GM21529 (cell line): ENCODE results near the gene CIB4.
"Not testable (repeated sequence)": the region's sequence is repeated elsewhere in the genome, so short reads cannot be mapped to it uniquely, and the experiment has no call there.

Experiments
- ATAC-seq: cut with Tn5 transposase; IDR thresholded peaks from one replicate; pipeline ENCODE4 v1.9.1; 2021; ENCODE audit not compliant: unreplicated experiment

CIB4 gene

DNA sequence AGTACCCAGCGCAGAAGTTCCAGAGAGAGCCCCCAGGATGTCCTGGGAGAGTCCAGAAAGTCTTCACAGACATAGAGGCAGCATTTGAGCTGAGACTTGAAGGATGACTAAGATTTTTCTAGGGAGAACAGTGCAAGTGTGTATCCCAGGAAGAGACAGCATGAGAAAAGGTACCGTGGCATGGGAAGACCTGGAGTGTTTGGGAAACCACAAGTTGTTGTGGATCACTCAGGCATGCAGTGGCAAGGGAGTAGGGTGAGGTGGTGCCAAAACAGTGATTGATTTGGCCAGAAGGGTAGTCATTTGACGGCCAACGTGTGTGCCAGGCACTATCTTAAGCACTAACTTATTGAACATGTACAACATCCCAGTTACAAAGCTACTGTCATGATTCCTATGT lies 26.9 kb upstream of the CIB4 start:
- ATAC-seq = no peak

DNA sequence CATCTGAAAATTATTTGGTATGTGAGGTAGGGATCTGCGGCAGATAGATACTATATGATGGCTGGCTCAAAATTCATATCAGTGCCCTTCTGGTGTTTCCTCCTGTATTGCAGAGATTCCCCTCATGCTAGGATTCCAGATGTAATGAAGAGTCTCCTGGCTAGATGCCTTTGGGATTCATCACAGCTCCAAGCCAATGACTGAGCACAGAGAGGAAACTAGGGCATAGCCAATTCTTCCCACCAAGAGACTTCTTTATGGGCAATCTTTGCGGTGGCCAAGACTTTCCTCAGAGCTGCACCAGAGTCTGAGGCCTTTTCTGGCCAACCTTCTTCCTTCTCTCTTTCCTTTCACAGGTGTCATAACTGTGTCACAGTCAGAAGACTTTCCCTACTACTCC lies 25.5 kb upstream of the CIB4 start:
- ATAC-seq = no peak

DNA sequence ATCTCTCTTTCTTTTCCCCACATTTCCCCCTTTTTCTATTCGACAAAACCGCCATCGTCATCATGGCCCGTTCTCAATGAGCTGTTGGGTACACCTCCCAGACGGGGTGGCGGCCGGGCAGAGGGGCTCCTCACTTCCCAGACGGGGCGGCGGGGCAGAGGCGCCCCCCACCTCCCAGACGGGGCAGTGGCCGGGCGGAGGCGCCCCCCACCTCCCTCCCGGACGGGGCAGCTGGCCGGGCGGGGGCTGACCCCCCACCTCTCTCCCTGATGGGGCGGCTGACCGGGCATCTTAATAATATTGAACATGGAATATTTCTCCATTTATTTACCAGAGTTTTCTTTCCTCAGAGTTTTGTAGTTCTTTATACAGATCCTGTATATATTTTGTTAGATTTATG lies 24.1 kb upstream of the CIB4 start:
- not testable (repeated sequence) for ATAC-seq

DNA sequence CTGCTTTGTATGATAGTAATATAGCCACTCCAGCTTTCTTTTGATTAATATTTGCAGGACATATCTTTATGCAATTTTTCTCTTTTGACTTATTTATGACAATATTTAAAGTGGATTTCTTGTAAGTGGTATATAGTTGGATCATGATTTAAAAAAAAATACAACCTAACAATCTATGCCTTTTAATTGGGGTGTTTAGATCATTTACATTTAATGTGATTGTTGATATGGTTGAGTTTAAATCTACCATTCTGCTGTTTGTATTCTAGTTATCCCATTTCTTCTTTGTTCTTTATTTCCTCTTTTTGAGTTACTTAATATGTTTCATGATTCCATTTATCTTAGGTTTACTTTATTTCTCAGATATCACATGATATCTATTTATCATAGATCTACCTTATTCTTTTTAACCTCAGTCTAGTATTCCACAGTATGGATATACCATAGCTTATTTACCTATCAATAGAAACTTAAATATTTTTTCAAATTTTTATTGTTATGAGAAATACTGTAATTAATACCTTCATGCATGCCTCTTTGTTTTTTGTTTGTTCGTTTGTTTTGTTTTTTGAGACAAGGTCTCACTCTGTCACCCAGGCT lies 19.3 kb upstream of the CIB4 start:
- no peak for ATAC-seq

DNA sequence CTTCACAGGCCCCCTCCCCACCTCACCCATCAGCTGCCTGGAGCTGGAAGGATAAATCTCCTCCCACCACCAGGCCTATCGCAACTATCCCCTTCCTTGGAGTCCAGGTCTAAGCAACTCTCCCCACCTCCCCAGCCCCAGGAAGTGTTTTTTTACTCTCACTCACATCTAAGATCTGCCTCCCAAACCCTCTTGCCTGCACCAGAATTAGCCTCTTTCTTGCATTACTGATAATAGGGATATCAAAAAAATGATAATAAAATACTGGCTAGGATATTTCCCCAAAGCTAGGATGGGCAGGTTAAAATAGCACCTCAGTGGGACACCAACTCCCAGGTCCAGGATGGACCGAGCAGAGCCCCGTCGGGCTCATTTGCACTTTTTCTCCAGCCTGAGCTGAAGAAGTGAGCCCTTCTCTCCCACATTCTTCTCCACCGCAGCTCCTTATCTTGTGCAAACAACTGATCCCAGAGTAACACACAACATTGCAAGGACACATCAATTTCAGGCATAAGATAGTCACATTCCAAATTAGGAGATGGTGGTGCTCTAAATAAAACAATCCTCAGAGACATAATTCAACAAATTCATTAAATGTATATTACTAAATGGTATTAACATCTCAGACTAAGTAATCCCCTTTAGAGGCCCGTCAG lies 17.7 kb upstream of the CIB4 start:
- no peak for ATAC-seq

DNA sequence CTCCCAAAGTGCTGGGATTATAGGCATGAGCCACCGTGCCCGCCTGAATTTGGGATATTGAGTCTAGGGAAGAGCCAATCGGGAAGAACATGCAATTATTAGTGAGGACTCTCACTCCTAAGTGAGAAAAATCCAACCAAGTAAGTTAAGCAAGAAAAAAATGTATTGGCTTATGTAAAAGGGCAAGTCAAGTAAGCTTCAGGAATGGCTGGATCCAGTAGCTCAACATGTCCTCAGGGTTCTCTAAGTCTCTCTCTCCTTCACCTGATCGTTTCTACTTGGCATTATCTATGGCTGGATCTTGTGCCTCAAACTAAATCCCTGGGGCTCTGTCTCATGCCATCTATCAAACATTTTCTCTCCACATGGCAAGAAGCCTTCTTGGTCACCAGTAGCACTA lies 16.1 kb upstream of the CIB4 start:
- ATAC-seq = no peak

DNA sequence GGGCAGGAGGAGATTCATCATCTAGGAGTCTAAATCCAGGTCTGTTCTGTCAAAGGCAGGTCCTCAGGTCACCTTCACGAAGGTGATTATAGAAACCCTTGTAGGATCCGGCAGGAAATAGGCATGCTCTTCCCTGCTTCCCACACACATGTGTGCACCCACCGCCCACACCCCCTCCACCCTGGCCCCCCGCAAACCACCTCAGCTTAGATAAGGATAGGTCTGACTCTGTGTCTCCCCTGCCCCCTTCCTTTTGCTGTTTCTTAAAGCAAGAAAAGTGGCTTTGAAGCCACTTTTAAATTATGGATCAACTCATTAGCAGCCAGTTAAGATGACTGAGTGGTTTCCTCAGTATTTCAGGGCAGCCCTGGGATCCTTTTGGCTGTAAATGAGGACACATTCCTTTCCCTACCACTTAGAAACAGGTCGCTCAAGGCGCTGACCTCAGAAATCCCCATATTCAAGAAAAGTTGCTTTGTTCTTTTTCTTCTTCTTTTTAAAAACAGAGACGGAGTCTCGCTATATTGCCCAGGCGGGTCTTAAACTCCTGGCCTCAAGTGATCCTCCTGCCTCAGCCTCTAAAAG lies 14.5 kb upstream of the CIB4 start:
- ATAC-seq = no peak

DNA sequence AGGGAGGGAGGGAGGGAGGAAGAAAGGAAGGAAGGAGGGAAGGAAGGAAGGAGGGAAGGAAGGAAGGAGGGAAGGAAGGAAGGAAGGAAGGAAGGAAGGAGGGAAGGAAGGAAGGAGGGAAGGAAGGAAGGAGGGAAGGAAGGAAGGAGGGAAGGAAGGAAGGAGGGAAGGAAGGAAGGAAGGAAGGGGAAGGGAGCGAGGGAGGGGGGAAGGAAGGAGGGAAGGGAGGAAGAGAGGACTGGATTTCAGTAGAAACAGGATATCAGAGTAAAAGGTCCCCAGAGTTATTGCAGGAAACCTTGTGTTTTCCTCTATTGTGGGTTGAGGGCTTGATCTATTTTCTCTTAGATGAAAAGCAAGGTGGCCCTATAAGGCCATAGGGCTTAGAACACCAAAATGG lies 14.0 kb upstream of the CIB4 start:
- ATAC-seq = not testable (repeated sequence)

DNA sequence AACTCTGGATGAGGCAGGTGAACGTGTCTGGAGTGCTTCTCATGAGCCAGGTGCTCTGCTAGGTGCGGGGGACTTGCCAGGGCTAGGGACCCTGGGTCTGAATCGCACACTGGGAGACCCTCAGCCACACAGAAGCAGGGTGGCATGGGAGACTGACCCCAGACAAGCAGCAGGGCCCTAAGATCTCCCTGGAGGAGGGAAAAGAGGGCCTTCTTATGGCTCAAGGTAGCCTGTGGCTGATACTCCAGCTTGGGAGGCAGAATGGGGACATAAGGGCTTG lies 12.8 kb upstream of the CIB4 start:
- no peak for ATAC-seq

DNA sequence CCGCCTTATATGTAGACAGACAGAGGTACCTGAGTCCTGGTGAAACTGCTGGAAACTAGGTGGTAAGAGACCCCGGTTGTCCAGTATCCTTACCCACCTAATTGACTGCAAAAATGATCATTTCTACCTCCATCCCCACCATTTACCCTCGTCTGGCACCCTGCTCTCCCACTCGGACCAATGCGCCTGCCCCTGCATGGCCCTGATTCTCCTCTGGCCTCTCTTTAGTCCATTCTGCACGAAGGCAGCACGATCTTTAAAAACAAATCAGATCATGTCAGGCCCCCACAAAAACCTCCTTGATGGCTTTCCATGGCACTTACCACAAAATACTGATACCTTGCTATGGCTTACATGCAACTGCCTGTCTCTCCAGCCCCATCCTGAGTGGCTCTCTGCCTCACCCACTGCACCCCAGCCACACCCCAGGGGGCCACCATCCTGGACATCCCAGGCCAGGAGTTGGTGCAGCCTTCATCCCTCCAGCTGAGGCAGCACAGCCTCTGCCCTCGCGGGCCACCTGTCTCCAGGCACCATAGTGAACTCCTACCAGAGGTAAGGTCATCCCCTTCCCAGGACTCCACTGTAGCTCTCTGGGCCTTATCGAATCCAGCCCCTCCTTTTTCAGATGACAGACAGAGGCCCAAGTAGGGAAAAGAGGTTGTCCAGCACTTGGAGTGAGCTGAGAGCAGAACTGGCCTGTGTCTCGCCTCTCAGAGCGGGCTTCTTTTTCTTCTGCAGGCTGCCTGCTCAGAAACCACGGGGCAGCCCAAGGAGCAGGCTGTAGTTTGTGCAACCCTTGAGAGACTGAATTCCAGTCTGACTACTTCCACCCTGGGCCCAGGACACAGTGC lies 12.3 kb upstream of the CIB4 start:
- ATAC-seq = no peak

DNA sequence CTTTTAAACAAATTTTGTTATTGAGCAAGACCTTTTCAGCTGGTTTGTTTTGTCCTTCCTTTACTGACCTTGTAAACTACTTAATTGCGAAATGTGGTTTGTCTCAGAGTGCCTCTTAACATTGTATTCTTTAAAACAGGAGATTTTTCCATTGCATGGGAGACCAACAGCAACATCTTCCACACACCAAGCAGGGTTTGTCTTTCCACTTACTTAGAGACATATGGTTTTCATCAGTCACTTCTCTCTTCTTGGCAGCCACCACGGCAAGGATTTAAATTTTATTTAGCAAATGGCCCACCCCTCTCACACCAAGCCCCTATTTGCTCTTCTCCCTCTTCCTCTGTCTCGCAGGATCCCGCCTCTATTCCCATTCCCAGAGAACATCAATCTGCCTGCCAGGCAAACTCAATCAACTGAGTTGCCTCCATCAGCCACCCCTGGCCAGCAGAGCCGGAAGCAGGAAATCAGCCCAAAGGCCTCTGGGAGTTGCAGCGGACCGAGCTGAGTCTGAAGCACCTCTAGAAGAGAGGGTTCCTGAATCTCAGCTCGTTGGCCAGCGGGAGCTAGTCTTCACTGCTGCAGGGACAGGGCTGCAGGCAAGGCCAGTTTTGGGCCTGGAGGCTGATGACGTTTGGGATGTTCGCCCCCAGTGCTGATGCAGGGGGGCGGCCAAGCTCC lies 11.3 kb upstream of the CIB4 start:
- ATAC-seq = no peak

DNA sequence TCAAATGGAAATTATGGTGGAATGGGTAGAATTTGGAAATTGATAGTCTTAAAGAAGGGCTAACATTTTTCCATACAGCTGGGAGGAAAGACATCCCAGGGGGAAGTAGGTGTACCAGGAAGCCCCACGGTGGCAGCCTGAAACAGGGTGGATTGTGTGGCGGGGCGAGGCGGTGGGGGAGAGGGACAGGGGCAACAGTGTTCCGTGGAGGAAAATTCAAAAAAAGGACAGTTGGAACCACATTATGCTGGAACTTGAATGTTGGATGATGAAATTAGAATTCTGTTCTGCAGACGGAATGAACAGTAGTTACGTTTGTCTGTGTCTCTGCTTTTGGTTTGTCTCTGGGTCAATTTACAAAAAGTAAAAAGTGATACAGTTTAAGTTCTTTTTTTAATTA lies 10.6 kb upstream of the CIB4 start:
- no peak for ATAC-seq

DNA sequence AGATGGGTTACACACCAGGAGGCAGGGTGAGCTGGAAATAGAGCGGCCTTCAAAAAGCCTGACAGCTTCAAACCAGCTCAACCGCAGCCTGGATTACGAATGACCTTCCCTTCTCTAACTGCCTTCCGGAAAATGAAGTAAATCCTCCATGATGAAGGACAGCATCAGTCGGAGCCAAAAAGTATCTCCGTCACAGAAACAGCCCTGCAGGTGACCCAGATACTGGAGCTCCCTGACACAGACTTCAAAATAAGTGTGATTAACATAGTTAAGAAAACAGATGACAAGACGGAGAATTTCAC lies 10.3 kb upstream of the CIB4 start:
- no peak for ATAC-seq

DNA sequence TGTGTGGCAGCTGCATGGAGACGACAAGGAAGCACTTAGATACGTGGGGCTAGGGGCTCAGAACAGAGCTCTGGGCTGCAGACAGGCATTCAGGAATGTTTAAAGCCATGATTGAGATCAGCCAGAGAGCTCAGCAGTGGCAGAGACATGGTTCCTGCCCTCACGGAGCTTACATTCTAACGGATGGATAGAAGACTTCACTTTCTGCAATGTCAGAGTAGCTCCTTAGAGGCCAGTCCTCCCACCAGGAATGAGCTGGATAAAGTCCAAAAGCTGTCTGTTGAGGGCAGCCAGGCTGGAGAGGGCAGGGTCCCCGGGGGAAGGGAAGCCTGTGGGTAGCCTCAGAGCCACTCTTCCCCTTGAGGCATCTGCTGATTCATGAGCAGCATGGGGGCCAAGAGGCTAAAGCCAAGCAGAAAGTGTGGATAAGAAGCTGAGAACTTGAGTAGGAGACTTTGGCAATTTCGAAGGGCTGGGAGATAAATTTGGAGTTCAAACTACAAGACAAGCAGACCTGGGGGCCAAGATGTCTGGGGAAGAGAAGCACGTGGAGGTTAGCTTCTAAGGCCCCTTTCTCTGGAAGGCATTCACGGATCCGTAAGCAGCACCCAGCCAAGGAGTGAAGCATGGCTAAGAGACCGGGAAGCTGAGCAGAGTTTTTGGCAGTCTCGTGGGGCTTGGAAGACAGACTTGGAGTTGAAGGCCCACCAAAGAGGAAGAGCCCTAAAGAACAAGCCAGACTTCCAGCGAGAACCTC lies 9.7 kb upstream of the CIB4 start:
- no peak for ATAC-seq

DNA sequence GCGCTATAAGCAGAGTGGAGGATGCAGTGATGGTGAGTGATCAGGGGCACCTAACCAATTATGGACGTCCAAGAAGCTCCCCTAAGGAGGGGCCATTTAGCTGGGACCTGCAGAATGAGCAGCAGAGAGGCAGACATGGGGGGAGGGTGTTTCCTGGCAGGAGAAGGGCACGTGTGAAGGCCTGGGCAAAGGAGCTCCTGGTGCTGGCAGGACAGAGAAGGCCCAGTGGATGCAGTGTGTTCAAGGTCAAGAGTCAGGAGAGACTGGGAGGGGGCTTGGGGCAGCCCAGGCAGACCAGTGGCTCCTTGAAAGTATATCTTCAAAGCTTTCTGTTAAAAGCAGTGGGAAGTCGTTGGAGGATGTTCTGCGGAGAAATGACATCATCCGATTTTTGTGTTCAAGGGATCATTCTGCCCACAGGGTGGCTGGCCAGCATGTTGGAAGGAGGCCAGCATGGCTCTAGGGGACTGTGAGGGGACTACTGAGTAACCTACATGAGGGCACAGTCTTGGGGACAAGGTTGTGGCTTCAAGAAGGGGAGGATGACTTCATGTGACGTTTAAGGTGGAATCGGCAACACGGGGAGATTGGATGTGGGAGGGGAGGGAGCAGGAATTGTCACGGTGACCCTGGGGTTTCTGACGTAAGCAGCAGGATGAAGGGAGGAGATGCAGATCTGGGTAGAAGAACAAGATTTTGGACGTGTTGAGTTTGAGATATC lies 9.0 kb upstream of the CIB4 start:
- ATAC-seq = no peak

DNA sequence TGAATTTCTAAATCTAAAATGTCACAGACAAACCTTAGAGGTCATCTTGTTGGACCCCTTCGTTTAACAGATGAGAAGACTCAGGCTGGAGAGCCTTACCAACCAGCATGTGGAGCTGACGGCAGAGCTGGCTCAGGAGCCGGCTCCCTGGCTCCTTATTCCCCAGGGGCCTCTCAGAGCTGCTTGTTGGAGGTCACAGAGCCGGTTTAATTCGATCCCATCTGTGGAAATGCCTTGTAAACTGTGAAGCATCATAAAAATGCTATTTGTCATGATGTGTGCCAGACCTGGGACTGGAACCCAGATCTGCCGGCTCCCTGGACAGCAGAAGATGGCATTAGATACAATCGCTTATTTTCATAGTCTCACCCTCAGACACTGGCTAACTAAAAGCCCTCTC lies 8.2 kb upstream of the CIB4 start:
- ATAC-seq = no peak

DNA sequence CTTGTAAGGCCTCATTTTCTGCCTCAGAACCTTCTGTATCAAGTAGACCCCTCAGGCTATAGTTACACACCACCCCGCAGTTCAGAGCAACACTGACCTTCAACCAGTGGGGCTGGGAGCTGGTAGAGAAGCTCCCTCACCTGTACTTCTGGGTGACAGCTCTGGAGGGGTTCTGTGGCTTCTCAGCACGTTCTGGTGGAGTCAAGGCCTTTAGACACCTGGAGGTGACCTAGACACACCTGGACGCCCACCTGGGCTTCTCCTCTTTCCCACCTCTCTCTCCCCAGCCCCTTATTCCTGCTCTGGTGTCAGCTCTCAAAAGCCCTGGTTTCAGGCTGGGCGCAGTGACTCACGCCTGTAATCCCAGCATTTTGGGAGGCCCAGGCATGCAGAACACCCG lies 7.3 kb upstream of the CIB4 start:
- ATAC-seq = no peak

DNA sequence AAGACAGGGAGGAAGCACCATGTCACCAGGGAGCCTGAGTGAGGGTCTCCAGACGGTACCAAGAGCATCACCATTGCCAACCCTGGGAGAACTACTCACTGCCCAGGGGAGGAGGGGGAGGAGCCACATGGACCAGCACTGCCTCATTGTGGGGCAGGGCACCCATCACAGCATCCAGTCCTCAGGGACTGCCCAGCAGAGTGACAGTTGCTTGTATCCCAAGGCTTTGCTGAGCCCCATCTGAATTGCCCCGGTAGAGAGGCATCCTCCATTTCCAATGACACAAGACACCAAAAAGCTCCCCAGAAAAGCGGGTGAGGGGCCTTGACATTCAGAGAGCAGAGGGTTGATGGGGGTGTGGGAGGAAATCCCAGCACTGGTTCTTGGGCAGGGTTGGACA lies 6.8 kb upstream of the CIB4 start:
- ATAC-seq = no peak

DNA sequence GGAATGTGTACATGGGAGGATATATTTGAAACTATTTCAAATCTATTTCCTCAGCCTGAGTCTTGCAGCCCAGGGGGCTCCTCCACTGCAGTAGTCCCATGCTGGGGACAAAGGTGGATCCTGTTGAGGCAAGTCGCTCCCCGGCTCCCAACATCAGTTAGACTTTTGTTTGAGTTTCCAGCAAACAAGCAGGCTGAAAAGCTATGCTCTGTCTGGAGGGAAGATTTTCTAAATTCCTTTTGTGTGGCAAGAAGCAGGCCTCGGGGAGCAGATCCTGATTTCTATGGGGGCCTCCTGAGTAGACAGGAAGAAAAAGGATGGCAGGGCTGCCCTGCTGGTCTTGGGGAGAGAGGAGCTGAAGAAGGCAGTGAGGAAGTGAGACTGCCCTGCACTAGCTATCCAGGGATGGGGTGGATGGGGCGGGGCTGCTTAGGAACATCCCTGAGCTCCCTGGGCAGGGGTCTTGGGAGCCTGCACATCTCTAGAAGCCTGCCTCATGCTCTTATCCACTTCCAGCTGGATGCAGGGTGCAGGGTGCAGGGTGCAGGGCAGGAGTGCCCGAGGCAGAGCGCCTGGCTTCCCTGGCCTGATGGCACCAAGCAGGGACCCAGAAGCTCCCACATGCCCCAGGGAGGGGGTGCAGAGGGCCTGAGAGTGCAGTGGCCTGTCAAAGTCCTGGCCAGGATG lies 6.0 kb upstream of the CIB4 start:
- ATAC-seq = no peak

DNA sequence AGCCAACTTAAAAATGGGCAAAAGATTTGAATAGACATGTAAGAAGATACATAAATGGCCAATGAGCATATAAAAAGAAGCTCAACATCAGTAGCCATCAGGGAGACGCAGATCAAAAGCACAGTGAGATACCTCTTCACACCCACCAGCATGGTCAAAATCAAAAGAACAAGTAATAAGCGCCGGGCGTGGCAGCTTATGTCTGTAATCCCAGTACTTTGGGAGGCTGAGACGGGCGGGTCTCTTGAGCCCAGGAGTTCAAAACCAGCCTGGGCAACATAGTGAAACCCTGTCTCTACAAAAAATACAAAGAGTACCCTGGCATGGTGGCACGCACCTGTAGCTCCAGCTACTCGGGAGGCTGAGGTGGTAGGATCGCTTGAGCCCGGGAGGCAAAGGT lies 4.6 kb upstream of the CIB4 start:
- ATAC-seq = no peak
